GM04503 (cell line): ENCODE data around the gene PDE11A.

Experiments used
- DNase-seq: peaks from one replicate; pipeline ENCODE4 v3.0.0-alpha.2; 2012; ENCODE audit warnings: low read depth

Gene PDE11A

GRCh38 chr2:177724398-177725287 lies 347.9 kb downstream of the PDE11A start:
- peak; percentile 7 for DNase-seq

- DNase-seq, result no peak
Measured at GRCh38 chr2:177723235-177723634, 349.3 kb downstream of the PDE11A start.

- no peak for DNase-seq
Measured at GRCh38 chr2:177721818-177722567, 350.6 kb downstream of the PDE11A start.

- DNase-seq, result no peak
Measured at GRCh38 chr2:177721087-177721486, 351.5 kb downstream of the PDE11A start.

- DNase-seq, result no peak
Measured at GRCh38 chr2:177717831-177718618, 354.6 kb downstream of the PDE11A start.

- no peak for DNase-seq
Measured at GRCh38 chr2:177716484-177716883, 356.1 kb downstream of the PDE11A start.

- DNase-seq, result no peak
Measured at GRCh38 chr2:177715771-177716170, 356.8 kb downstream of the PDE11A start.

GRCh38 chr2:177714704-177715103 lies 357.9 kb downstream of the PDE11A start:
- no peak for DNase-seq

GRCh38 chr2:177712462-177712861 lies 360.1 kb downstream of the PDE11A start:
- no peak for DNase-seq

GRCh38 chr2:177711483-177712265 lies 360.9 kb downstream of the PDE11A start:
- no peak for DNase-seq

GRCh38 chr2:177710889-177711288 lies 361.7 kb downstream of the PDE11A start:
- DNase-seq, result no peak

- no peak for DNase-seq
Measured at GRCh38 chr2:177709986-177710401, 362.6 kb downstream of the PDE11A start.

- no peak for DNase-seq
Measured at GRCh38 chr2:177708660-177709444, 363.7 kb downstream of the PDE11A start.

- DNase-seq, result no peak
Measured at GRCh38 chr2:177708106-177708505, 364.5 kb downstream of the PDE11A start.

- DNase-seq, result no peak
Measured at GRCh38 chr2:177705511-177706173, 366.9 kb downstream of the PDE11A start.

GRCh38 chr2:177703159-177703558 lies 369.4 kb downstream of the PDE11A start:
- no peak for DNase-seq

GRCh38 chr2:177698281-177698680 lies 374.3 kb downstream of the PDE11A start:
- DNase-seq, result no peak

GRCh38 chr2:177694348-177694747 lies 378.2 kb downstream of the PDE11A start:
- DNase-seq, result no peak

GRCh38 chr2:177693658-177694339 lies 378.8 kb downstream of the PDE11A start:
- no peak for DNase-seq
